Measurements from ENCODE around the gene KCNQ5.
"Not testable (repeated sequence)": the region's sequence is repeated elsewhere in the genome, so short reads cannot be mapped to it uniquely, and the experiment has no call there.

The KCNQ5 gene

DNA sequence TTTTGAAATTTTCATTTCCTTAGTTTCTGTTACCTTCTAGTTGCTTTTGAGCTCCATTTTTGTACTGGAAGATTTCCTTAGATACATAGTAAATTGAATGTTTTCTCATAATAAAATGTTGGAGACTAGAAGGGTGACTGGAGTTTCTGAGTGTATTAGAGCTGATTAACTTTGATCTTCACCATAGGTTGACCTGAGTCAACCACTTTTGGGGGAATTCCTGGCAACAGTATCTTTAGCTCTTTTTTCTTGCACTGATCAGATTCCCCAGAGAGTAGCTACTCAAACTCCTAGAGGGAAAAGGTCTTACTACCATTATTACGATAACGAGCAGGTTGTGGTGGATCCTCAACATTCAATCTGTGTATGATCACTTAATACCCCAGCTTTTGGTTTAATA lies 530.7 kb downstream of the KCNQ5 start:
- DNase-seq: no peak

DNA sequence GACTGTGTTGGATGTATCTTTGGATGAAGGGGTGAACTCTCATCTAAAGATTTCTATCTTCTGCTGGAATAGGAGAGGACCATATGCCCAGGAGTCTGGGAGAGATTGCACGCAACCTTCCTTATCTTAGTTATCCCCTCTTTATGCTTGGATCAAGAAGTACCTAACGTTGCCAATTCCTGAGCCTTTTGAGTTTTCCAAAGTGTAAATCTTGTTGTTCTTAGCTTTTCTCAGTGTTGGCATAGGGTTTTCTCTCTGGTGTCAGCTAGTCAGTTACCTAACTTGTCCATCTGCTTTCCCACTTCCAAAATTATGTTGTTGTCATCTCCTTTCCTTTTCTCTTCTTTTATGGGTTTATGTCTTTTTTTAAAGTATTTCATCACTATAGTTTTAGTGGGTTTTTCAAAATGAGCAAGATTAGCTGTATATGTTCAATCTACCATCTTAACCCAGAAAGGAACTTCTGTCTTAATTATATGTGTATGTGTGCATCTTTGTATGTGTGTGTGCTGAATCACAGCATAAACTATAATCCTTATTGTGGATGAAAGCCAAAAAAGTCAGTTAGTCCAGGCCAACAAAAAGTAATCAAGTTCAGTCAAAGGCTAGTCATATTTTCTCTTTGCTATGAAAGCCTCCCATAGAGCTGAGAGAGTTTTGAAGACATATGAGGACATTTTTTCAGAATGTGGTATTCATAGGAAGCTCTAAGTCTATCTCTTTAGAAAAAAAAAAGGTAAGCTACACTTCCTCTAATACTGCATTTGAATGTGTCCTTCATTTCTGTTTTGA lies 531.3 kb downstream of the KCNQ5 start:
- DNase-seq: no peak

DNA sequence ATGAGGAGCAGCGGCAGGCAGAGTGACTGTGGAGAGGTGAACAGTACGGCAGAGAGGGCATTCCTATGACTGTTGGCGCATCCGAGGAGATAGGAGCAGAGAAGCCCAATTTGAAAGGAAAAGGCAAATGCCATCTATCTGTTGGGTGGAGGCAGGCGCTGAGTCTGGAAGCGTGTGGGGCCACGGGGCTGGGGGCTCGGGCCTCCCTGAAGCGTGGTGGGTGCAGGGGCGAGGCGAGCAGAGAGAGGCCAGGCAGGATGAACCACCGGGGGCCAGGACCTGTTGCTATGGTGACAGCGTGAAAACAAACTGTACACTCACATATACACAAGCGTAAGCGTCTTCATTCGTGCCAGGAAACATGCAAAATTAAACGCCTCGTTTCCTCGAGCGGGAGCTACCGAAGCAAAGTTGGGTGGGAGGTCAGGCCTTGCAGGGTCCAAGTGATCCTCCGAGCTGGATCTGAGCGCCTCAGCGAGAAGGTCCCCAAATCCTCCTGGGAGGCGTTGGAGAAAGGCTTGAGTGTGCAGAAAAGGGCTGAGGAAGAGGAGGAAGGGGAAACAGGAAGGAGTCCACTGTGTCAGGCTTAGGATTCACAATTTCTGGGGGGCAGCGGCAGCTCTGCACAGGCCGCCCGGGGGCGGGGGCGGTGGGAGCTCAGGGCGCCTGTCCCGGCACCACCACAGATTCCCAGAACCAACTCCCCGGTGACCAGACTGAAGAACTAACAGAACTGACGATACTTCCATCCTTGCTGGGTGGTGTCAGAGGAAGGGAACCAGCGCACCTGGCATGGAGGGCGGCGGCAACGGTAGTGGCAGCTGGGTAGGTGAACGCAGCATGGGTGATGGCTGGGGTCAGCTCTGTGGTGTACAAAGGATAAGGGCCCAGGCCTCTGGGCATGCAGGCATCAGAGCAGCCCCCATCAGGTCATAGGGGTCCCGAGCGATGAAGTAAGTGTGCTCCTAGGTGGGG lies 535.2 kb downstream of the KCNQ5 start:
- DNase-seq: no peak

DNA sequence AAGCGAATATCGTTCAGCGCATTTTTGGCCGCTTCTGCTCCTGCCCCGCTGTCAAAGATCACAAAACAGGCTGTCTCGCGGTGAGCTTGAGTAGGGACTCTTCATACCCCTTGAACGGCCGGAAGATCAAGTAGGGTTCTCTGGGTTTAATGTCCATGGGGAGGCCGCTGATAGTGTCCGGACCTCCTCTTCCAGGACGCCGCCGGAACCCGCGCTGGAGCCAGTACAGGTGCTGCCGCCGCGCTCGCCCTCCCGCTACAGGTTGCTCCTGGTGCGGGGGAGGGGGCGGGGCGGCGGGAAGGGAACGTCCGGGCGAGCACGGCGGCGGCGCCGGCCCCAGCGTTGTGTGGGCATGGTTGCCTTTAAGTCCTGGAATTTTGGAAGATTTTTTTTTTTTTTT lies 536.0 kb downstream of the KCNQ5 start:
- no peak for DNase-seq

DNA sequence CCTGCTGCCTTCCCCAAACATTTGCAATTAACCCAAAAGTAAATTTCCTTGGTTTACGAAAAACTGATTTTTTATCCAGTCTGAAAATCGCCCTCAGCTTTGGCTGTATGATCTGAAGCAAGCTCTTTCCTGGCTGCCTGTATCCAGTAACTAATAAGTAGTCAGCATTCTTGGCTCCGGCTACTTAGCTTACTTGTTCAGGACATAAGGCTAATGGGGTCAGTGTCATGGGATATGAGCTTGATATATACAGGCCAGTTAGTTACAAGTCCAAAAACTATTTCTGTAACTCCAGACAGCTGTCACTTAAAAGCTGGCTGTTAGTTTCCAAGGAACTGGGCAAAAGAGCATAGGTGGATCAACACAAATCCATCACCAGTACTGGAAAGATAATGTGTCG lies 547.2 kb downstream of the KCNQ5 start:
- DNase-seq: no peak

DNA sequence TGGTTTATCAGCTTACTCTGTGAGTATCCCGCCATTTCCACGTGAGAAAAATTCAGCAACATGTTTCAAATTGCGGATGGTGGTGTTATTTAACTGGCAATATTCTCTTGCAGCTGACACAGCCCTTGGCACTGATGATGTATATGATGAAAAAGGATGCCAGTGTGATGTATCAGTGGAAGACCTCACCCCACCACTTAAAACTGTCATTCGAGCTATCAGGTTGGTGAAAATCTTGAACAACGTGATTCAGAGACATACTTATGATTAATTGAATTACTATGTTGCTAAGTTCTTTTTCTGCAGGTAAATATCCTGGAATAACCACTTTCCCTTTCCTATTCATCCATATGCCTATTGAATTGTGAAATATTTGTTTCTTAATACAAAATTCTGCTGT lies 547.8 kb downstream of the KCNQ5 start:
- DNase-seq: no peak

DNA sequence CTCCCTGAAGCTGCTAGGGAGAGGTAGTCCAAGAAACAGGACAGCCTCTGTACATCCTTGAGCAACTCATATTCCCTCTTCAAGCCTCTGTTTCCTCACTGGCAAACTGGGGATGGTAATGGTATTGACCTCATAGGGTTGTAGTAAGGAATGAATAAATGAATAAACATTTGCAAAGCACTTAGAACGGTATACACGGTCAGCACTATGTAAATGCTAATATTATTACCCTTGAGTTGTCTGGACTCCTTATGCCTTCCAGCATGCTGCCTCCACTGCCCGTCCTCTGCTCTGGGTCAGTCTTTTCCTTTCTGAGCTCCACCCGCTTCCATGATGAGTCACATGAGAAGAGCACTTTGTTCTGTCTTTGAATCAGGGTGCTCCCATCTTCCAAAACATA lies 552.8 kb downstream of the KCNQ5 start:
- no peak for DNase-seq

DNA sequence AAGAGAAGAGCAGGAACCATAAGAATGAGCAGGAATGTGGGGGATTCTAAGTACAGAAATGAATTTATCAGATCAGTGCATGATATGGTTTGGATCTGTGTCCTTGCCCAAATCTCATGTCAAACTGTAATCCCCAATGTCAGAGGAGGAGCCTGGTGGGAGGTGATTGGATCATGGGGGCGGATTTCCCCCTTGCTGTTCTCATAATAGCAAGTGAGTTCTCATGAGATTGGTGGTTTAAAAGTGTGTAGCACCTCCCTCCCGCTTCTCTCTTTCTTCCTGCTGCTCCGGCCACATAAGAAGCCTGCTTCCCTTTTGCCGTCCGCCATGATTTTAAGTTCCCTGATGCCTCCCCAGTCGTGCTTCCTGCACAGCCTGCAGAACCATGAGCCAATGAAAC lies 554.2 kb downstream of the KCNQ5 start:
- no peak for DNase-seq

DNA sequence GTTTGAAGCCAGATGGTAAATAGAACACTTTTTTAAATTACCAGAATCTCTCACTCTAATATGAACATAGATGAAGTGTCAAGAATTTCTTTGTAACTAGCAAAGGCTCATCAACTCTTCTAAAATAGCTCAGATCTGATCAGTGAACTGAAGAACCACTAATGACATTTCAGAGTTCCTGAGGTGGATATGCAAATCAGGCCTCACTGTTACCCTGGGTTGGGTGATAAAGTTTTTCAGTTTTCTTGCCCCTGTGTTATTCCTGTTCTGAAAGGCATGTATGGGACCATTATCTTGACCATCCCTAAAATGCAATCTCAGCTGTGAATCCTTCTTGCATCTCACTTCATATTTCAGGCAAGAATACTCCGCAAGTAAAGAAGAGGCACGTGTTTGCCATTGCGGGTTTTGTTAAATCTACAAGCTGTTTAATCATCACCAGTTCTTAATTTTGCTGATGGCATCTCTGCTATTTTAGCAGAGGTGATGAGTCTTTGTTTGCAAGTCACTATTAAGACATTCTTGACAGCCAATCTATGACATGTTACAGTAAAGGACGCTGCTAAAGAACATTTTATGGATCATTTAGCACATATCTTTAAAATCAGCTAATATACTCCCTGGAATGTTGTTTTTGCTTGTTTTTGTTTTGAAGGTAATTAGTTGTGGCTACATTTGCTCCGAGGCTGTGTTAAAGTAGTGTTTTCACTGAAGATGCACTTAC lies 555.5 kb downstream of the KCNQ5 start:
- no peak for DNase-seq

DNA sequence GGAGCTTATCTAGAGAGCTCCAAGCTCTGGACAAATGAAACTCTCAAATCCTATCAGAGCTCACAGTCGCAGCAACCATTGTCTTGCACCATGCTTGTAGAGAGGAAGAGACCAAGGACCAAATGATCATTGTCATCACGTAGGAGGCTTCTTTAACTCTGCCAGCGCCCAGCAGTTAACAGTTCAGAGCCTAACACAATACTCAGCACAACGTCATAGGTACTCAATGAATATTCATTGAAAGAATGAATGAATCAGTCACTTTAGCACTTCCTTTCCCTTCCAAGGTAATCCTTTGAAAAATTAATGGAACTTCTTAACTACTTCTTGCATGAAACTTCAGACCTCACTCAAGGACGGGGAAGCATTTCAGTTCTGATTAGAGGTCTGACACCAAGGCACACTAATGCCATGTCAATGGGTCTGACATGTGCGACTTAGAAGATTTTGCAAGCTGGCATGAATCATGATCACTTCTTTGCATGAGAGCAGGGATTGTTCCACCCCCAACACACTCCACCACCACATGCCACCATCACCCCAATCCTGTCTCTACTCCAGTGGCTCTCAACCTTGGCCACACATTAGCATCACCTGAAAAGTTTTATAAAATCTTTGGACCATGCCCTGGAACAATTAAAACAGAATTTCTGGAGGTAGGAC lies 558.3 kb downstream of the KCNQ5 start:
- no peak for DNase-seq

DNA sequence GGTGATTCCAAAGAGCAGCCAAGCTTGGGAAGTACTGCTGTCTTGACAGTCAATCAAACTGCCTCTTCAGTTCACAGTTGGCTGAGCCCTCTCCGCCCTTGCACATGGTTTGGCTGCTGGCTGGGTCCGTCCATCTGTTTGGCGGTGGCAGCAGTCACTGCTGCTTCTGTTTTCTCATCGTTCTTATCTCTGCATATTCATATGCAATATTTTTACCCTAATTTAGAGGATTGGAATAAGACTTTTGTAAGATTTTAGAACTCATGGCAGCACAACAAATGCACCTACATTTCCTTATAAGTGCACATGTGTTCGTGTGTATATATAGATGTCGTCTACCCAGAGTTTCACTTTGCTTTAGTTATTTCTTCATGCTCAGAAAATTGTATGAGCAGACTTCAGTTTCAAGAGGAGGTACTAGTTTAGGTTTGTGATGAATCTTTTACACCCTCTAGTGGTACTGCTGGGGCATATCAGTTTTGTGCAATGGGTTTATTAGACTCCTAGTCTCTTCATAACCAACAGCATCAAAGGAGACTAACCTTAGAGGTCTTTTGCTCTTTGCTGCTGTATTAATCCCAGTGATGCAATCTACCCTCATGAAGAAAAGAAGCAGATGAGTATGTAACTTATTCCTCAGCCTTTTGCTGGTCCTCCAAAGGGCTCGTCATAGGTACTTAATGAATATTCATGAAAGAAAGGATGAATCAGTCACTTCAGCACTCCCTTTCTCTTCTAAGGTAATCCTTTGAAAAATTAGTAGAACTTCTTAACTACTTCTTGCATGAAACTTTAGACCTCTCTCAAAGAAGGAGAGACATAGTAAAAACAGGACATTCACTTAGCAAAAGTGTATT lies 559.1 kb downstream of the KCNQ5 start:
- DNase-seq: no peak

DNA sequence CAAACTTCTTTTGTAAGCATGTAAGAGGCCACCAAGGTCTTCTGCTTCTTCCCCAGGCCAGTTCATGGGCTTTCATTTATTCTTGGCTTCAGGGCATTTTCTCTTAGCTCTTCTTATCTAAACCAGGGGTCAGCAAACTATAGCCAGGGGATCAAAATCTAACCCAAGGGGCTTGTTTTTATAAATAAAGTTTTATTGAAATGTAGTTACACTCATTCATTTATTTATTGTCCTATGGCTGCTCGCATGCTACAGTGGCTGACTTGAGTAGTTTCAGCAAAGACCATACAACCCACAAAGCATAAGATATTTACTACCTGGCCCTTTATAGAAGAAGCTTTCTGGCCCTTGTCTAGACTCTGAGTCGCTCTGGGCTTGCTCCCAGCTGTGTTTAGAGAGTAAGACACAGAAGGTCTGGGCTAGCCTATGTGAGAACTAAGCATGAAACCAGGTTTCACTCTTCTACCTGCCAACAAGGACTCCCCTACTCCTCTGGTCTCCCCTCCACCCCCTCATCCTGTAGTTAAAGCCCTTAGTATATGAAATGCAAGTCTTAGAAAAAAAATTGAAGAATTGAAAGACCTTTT lies 560.2 kb downstream of the KCNQ5 start:
- no peak for DNase-seq

DNA sequence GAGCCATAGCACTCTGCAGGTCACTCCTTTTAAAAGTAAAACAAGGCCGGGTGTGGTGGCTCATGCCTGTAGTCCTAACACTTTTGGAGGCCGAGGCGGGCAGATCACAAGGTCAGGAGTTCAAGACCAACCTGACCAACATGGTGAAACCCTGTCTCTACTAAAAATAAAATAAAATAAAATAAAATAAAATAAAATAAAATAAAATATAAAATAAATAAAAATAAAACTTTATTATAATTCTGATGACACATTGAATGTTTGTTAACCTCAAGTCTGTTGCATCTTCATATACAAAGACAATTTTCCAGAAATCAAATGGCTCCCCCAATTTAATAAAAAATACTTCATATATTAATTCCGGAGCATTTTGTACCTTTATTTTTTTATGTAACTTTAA lies 571.4 kb downstream of the KCNQ5 start:
- not testable (repeated sequence) for DNase-seq

DNA sequence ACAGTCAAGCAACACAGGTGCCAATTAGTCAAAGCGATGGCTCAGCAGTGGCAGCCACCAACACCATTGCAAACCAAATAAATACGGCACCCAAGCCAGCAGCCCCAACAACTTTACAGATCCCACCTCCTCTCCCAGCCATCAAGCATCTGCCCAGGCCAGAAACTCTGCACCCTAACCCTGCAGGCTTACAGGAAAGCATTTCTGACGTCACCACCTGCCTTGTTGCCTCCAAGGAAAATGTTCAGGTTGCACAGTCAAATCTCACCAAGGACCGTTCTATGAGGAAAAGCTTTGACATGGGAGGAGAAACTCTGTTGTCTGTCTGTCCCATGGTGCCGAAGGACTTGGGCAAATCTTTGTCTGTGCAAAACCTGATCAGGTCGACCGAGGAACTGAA lies 572.9 kb downstream of the KCNQ5 start:
- DNase-seq: no peak

DNA sequence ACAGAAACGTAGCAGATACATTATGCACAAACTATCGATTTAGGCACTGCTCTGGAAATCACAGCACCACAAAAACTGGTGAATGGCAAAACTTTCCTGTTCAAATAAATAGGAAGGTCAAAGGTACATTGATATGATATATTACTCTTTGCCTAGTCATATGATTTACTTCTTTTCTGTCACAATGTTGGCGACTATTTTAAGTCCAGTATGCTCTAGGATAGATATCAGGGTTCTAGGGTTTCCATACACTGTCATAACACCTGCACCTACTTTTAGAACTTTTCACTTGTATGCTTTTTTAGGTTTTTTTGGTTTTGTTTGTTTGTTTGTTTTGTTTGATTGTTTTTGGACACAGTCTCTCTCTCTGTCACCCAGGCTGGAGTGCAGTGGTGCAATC lies 578.4 kb downstream of the KCNQ5 start:
- no peak for DNase-seq

DNA sequence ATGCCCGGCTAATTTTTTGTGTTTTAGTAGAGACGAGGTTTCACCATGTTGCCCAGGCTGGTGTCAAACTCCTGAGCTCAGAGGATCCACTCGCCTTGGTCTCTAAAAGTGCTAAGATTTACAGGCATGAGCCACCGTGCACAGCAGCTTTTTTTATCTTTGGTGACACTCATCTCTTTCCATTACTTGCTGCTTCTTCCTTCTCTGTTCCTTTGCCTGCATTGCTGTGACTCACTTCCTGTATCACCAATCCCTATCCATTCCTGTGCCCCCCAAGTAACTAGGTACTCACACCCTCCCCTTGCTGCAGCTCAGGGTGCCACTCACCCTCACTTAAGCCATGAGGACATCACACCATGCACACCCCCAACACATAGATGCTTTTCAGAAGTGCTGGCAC lies 578.9 kb downstream of the KCNQ5 start:
- no peak for DNase-seq

DNA sequence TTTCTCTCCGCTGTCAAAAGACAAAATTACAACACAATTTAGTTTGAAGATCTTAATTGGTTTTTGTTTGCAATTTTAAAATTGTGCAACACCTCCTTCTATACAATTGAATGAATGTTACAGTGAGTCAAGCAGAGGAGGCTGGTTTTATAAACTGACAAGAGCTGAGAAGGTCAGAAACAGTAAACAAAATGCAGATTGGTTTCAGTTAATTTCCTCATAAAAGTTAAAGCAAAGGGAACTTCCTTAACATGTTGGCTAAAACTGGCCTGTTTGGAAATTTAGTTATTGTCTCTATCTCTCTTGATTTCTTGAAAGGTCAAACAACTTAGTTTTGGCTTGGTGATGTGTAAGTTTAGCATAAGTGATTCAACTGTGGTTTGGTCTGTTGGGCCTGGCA lies 581.2 kb downstream of the KCNQ5 start:
- no peak for DNase-seq

DNA sequence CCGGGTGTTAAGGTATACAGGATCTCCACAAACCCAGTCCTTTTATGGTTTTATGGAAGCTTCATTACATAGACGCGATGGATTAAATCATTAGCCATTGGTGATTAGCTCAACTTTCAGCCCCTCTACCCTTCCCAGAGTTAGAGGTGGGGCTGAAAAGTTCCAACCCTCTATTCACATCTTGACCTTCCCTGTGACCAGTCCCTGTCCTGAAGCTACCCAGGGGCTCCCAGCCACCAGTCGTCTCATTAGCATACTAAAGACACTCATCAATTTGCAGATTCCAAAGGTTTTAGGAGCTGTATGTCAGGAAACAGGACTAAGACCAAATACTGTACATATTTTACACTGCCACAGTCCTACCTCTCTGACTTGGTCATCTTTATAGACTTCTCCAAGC lies 582.4 kb downstream of the KCNQ5 start:
- no peak for DNase-seq

DNA sequence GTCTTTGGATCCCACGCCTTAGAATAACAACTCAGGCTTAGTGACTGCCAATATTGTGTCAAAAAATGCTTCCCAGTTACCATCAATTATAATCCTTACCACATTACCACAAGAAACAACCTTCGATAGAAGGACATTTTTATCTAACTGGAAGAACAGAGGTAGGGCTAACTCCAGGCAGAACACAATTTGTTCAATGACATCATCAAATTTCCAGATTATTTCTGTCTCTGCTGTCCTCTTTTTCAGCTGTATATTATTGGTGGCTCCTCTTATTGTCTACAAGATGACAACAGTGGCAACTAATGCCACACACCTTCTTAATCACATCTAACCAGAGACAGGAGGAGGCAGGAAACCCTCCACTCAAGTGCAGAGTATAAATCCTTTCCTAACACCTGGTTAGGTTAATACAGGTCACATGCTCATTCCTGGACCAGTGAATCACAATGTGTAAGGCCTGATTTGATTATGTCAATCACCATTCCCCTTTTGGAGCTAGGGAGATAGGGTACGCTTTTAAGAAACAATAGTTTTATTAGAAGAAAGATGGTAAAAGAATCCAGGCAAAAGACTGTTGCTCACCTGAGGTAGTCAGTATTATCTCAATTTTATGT lies 585.5 kb downstream of the KCNQ5 start:
- DNase-seq: no peak

DNA sequence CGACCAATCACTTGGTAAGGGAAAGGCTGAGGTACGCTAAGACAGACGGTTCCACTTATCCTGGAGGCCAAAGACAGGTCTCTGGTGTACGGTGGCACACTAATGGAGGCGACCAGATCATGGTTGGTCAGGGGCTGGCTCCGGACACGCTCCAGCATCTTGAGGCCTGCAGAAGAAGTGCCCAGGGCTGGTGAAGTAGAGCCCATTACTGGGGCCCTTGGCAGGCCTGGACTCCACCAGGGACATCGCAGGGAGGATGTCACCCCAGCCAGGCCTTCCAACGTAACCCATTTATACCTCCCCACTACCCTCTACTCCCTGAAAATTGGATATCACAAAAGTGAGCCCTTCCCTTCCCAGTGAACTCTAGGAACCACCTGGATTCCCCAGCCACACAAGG lies 587.3 kb downstream of the KCNQ5 start:
- DNase-seq: no peak

DNA sequence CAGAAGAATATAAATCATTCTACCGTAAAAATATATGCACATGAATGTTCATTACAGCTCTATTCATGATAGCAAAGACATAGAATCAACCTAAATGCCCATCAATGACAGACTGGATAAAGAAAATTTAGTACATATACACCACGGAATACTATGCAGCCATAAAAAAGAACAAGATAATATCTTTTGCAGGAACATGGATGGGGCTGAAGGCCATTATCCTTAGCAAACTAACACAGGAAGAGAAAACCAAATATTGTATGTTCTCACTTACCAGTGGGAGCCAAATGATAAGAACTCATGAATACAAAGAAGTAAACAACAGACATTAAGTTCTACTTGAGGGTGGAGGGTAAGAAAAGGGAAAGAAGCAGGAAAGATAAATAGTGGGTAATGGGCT lies 595.0 kb downstream of the KCNQ5 start:
- no peak for DNase-seq
